ENCODE measurements around the gene NAB2.

Gene NAB2

DNA sequence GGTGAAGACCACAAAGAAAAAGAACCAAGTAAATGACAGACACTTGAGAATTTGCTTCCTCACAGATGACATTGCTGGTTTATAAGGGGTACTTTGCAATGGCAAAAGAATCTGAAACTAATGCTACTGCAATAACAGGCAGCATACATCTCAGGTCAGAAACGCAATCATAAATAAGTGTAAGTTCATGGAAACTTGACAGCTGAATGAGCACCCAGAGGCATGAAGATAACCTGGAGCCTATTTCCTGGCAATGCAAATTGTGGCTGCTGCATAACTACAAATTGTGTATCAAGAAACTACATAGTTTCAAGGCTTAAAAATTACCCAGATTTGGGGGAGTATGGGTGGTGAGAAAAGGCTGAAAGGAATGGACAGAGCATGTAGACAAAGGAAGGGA is 30.5 kb upstream of the NAB2 start:
- H4K20me1 ChIP-seq (ENCODE audit: insufficient read depth), result no peaks in the 10 kb centered on the region
- TF ChIP-seq, protein P1, sequence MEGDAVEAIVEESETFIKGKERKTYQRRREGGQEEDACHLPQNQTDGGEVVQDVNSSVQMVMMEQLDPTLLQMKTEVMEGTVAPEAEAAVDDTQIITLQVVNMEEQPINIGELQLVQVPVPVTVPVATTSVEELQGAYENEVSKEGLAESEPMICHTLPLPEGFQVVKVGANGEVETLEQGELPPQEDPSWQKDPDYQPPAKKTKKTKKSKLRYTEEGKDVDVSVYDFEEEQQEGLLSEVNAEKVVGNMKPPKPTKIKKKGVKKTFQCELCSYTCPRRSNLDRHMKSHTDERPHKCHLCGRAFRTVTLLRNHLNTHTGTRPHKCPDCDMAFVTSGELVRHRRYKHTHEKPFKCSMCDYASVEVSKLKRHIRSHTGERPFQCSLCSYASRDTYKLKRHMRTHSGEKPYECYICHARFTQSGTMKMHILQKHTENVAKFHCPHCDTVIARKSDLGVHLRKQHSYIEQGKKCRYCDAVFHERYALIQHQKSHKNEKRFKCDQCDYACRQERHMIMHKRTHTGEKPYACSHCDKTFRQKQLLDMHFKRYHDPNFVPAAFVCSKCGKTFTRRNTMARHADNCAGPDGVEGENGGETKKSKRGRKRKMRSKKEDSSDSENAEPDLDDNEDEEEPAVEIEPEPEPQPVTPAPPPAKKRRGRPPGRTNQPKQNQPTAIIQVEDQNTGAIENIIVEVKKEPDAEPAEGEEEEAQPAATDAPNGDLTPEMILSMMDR (conservative IDR thresholded peaks at IDR 0.05; ENCODE audit: low read depth, low read length), result no peak
- H3K4me1 ChIP-seq (ENCODE audit: low read depth, poor library complexity, severe bottlenecking), result peaks cover under 1% of the 10 kb centered on the region
- no peak overlapping the region for H3K4me2 ChIP-seq
- no peaks in the 10 kb centered on the region for H3K27me3 ChIP-seq (ENCODE audit: insufficient read depth, low read depth)
- no peaks in the 10 kb centered on the region; the same call in 1 of the 2 replicates for H3K36me3 ChIP-seq (ENCODE audit: insufficient read depth)
- no peak overlapping the region for H3K4me3 ChIP-seq (IDR thresholded peaks at IDR 0.05; ENCODE audit: insufficient read depth, low read depth, low read length)
- no peak overlapping the region for H2AFZ ChIP-seq (ENCODE audit: low read depth)
- H3K79me2 ChIP-seq (ENCODE audit: insufficient read depth, low read depth), result no peaks in the 10 kb centered on the region
- no peak overlapping the region for H3K27ac ChIP-seq
- H3K9ac ChIP-seq, result no peak overlapping the region

DNA sequence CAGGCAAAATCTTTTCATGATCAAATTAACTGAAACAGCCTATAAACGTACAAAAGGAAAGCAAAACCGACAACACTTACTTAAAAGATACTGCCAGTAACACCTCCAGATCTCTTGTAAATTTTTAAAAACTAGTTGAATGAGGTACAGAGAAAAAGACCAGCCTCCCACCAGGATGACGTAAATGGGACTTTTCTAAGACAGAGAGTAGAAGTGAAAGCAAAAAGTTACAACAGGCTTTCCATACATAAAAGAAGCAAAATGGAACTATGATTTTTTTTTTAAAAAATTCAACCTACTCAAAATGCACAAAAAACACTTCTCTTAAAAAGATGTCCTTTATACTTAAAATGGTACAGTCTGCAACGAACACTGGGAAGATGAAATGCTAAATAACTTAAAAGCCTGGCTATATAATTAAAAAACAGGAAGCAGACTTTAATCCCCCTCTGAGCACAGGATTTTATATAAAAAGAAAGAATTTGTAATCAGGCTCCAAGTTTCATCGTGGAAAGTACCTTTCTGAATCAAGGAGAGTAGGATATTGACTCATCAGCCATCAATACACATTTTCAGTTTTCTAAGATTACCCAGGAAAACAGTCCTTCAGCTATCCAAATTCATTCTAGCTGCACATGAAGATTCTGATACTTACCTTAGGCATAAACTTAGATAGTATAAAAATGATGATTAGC is 24.8 kb upstream of the NAB2 start:
- H4K20me1 ChIP-seq (ENCODE audit: insufficient read depth), result no peaks in the 10 kb centered on the region
- no peaks in the 10 kb centered on the region for H3K27me3 ChIP-seq (ENCODE audit: insufficient read depth, low read depth)
- TF ChIP-seq, protein P1 (conservative IDR thresholded peaks at IDR 0.05; ENCODE audit: low read depth, low read length), result no peak
- no peak overlapping the region for H2AFZ ChIP-seq (ENCODE audit: low read depth)
- peaks cover 21% of the 10 kb centered on the region for H3K4me1 ChIP-seq (ENCODE audit: low read depth, poor library complexity, severe bottlenecking)
- H3K9ac ChIP-seq, result no peak overlapping the region
- no peak overlapping the region for H3K4me3 ChIP-seq (IDR thresholded peaks at IDR 0.05; ENCODE audit: insufficient read depth, low read depth, low read length)
- H3K36me3 ChIP-seq (ENCODE audit: insufficient read depth), result peaks cover 12% of the 10 kb centered on the region; the same call in 1 of the 2 replicates
- H3K79me2 ChIP-seq (ENCODE audit: insufficient read depth, low read depth), result no peaks in the 10 kb centered on the region
- H3K27ac ChIP-seq, result peak overlapping the region; percentile 1; the same call in 1 of the 2 replicates
- H3K4me2 ChIP-seq, result 0 out of 2 replicates have a peak overlapping the region, but pooled peaks have one; percentile 2

DNA sequence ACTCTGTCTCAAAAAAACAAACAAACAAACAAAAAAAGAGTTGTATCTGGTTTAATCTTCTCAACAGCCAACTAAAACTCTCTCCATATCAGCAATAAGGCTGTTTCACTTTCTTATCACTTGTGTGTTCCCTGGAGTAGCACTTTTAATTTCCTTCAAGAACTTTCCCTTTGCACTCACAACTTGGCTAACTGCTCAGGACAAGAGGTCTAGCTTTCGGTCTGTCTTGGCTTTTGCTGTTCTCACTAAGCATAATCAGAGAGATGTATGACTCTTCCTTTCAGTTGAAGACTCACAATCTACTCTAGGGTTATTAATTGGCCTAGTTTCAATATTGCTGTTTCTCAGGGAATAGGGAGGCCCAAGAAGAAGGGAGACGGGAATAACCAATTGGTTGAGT is 22.7 kb upstream of the NAB2 start:
- no peak overlapping the region for H3K27ac ChIP-seq
- no peak overlapping the region for H3K4me2 ChIP-seq
- H3K4me1 ChIP-seq (ENCODE audit: low read depth, poor library complexity, severe bottlenecking), result peaks cover 30% of the 10 kb centered on the region
- no peaks in the 10 kb centered on the region for H3K79me2 ChIP-seq (ENCODE audit: insufficient read depth, low read depth)
- TF ChIP-seq, protein P1 (conservative IDR thresholded peaks at IDR 0.05; ENCODE audit: low read depth, low read length), result no peak
- H4K20me1 ChIP-seq (ENCODE audit: insufficient read depth), result no peaks in the 10 kb centered on the region
- H3K27me3 ChIP-seq (ENCODE audit: insufficient read depth, low read depth), result no peaks in the 10 kb centered on the region
- H2AFZ ChIP-seq (ENCODE audit: low read depth), result no peak overlapping the region
- H3K4me3 ChIP-seq (IDR thresholded peaks at IDR 0.05; ENCODE audit: insufficient read depth, low read depth, low read length), result no peak overlapping the region
- H3K36me3 ChIP-seq (ENCODE audit: insufficient read depth), result peaks cover 17% of the 10 kb centered on the region; the same call in 1 of the 2 replicates
- H3K9ac ChIP-seq, result no peak overlapping the region

DNA sequence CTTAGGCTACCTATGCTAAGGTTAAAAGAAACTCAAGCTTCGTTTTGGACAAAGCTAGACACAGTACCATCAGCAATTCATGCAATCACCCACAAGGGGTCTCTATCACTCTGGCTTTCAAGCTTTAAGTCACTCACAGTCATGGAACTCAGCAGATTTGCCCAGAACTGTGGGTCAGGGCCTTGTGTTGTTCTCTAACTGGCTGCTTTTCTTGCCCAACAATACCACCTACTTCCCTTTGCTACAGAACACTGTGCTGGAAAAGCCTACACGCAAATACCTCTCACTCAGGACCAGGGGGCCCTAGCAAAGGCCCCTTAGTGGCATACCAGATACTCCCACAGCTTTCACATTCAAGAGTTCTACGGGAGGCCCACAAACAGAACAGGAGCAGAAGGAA is 19.4 kb upstream of the NAB2 start:
- Histone ChIP-seq H2AFZ (ENCODE audit: low read depth) (no peak overlapping the region), H3K9ac (no peak overlapping the region), H3K4me2 (0 out of 2 replicates have a peak overlapping the region, but pooled peaks have one; percentile 1), H3K4me3 (IDR thresholded peaks at IDR 0.05; ENCODE audit: insufficient read depth, low read depth, low read length) (no peak overlapping the region), H3K79me2 (ENCODE audit: insufficient read depth, low read depth) (peaks cover 22% of the 10 kb centered on the region), H3K27ac (peak overlapping the region; percentile 8; the same call in 1 of the 2 replicates), H3K27me3 (ENCODE audit: insufficient read depth, low read depth) (no peaks in the 10 kb centered on the region), H4K20me1 (ENCODE audit: insufficient read depth) (no peaks in the 10 kb centered on the region), H3K4me1 (ENCODE audit: low read depth, poor library complexity, severe bottlenecking) (peaks cover 25% of the 10 kb centered on the region), H3K36me3 (ENCODE audit: insufficient read depth) (peaks cover 23% of the 10 kb centered on the region; the same call in 1 of the 2 replicates)
- TF ChIP-seq, protein P1 (conservative IDR thresholded peaks at IDR 0.05; ENCODE audit: low read depth, low read length), result peak; percentile 99
